ENCODE results near the gene ZNF557.

DNA sequence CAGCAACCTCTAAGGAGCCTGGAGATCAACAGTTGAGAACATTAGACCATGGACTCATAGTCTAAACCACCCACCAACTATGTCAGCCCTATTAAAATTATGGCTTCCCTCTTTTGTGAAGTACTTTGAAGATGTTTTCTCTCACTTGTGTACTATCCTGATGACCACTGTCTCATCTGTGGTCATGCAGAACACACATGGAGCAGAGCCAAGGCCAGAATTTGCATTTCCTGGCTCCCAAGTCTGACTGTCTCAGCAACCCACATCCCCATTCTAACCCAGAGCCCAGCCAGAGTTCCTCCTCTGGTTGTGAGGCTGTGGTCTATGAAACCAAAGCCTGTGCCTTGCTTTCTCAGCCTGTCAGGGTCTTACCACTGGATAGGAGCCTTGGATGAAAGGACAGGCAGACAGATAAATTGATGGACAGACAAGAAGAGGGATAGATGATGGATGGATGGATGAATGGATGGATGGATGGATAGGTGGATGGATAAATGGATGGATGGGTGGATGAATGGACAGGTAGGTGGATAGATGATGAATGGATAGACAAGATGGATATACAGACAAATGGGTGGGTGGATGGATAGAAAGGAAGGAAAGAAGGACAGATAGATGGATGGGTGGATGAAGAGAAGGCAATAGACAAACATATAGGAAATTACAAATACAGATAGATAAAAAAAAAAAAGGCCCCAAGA lies 35.4 kb downstream of the ZNF557 start:
- TF ChIP-seq, protein P1, sequence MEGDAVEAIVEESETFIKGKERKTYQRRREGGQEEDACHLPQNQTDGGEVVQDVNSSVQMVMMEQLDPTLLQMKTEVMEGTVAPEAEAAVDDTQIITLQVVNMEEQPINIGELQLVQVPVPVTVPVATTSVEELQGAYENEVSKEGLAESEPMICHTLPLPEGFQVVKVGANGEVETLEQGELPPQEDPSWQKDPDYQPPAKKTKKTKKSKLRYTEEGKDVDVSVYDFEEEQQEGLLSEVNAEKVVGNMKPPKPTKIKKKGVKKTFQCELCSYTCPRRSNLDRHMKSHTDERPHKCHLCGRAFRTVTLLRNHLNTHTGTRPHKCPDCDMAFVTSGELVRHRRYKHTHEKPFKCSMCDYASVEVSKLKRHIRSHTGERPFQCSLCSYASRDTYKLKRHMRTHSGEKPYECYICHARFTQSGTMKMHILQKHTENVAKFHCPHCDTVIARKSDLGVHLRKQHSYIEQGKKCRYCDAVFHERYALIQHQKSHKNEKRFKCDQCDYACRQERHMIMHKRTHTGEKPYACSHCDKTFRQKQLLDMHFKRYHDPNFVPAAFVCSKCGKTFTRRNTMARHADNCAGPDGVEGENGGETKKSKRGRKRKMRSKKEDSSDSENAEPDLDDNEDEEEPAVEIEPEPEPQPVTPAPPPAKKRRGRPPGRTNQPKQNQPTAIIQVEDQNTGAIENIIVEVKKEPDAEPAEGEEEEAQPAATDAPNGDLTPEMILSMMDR (IDR thresholded peaks at IDR 0.05): no peak
- TF ChIP-seq POLR2A (IDR thresholded peaks at IDR 0.05): no peak

Data from body of pancreas (tissue), 4 donors.